NCI-H187 (cell line): Measurements from ENCODE around the gene KRTAP5-2.
"Not testable (repeated sequence)": the region's sequence is repeated elsewhere in the genome, so short reads cannot be mapped to it uniquely, and the experiment has no call there.

ENCODE experiments used
- DNase-seq, 2 experiments: peaks; one replicate each; lab custom pipeline; 2025; lab: John Stamatoyannopoulos, UW

KRTAP5-2 gene, protein sequence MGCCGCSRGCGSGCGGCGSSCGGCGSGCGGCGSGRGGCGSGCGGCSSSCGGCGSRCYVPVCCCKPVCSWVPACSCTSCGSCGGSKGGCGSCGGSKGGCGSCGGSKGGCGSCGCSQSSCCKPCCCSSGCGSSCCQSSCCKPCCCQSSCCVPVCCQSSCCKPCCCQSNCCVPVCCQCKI

DNA sequence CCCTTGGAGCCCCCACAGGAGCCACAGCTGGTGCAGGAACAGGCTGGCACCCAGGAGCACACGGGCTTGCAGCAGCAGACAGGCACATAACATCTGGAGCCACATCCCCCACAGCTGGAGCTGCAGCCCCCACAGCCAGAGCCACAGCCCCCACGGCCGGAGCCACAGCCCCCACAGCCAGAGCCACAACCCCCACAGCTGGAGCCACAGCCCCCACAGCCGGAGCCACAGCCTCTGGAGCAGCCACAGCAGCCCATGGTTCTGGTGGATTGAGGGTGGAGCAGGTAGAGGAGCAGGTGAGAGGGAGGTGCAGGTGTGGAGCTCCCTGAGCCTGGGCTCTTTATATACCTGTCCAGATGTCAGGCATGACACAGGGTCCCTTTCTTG is at the start of gene KRTAP5-2:
Gene KRTAP5-2, minus strand, starts transcription at position 301 of the 387 bp plus-strand sequence. Its CDS starts 44 bp downstream, at position 257.
- DNase-seq = no peak

DNA sequence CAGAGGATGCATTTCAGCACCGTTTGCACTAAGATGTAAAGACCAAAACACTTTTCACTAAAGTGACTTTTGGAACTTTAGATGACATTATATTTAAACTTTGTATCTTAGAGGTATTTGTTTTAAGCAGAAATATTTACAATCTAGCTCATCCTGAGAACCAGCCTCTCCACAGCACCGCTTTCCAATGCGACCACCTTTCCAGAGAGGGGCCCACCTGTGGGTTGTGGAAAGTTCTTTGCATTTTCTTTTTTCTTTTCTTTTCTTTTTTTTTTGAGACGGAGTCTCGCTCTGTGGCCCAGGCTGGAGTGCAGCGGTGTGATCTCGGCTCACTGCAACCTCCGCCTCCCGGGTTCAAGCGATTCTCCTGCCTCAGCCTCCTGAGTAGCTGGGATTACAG is 48.4 kb upstream of the KRTAP5-2 start:
- DNase-seq = not testable (repeated sequence)

DNA sequence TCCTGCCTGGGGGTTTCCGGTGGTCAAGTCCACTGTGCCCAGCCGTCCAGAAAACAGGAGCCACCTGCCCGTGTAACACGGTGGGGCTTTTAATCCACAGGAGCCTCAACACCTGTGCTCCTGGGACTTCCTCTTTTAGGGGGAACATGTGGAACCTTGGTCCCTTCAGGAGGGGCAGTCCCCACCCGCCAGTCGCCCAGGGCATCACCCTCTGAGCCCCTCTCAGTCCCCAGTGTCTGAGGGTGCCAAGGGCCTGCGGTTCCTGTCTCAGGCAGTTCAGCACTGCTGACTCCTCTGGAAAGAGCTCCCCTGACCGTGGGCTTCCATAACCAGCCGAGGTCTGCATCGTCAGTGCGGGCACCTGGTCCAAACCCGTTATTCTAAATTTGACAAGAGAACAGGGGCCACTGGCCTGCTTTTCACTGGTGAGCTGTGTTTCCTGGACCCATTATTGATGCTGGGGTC is 47.3 kb upstream of the KRTAP5-2 start:
- no peak for DNase-seq

DNA sequence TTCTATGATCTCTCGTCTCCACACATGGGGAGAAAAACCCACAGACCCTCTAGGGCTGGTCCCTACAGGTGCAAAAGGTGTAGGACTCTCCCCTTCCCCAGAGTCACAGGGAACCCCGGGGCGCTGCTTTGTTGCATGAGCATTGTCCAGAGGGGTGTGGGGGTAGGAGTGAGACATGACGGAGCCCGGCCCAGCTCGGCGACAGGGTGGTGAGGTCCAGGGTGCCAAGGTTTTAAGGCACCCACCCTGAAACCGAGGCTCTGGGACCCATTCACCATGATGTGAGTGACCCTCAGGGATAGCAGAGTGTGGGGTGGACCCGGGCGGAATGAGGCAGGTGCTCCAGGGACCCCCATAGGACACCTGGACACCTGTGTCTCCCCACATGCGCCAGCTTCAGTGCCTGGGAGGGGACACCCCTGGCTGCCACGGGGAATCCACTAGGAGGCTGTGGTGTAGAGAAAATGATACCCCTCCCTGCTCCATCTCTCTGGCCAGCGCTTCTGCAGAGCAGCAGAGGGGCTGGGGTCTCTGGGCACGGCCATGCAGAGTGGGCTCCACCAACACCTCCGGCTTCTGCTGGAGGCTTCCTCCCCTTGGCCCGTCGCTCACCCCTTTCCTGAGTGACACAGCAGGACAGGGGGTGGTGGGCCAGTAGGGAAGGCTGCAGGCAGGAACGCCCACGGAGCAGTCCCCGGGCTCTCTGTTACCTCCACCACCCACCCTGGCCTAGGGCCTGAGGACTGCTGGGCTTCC is 46.7 kb upstream of the KRTAP5-2 start:
- no peak for DNase-seq

DNA sequence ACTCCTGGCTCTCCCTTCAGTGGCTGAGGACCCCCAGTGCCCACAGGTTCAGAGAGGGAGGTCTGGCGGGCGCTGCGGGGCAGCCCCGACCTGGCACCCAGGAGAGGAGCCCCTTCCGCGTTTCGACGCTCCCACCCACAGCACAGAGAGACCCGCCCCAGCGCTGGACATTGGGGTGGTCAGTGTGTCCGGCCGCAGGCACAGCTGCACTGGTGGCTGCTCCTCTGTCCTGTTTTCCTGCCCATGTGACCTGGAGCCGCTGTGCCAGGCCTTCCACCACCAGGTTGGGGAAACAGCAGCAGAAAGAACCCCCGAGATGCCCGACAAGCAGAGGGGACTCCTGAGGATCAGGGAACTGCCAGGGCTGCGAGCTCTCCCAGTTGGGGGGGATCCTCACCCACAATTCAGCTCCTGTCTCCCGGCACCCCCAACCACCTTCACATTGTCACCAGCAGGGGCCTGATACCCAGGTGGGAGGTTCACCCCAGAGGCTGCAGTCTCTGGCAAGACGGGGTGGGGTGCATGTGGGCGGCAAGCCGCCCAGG is 45.1 kb upstream of the KRTAP5-2 start:
- DNase-seq = no peak

DNA sequence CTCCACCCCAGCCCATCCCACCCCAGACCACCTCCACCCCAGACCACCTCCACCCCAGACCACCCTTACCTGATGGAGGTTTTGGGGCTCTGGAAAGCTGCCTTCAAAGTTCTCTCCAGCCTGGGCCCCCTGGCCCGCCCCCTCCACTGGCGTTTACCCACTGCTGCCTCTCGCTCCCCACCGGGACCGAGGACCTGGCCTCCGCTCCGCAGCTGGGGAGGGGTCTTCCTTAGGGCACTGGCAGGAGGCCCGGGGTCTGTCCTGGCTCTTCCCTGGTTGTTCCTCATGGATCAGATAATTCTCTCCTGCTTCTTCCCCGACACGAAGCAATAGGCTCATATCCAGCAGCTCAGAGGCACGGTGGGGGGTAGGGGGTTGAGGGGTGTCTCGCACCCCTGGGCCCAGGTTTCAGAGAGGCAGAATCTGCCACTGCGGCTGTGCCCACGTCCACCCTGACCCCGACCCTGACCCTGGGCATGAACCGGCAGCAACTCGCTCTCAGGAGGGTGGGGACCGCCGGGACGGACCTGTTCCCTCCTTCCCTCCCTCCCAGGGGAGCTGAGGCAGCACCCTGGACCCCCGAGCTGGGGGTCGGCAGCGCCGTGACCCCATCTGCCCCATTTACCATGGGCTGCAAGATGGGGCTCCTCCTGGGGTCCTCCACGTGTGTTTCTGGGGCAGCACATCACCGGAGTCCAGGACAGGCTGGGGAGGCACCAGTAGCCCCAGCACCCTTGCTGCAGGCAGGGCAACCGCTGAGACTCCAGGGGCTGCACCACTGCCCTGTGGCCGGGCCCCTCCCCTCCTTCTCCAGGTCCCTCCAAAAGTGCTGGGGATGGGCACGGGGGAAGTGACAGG is 44.4 kb upstream of the KRTAP5-2 start:
- no peak for DNase-seq

DNA sequence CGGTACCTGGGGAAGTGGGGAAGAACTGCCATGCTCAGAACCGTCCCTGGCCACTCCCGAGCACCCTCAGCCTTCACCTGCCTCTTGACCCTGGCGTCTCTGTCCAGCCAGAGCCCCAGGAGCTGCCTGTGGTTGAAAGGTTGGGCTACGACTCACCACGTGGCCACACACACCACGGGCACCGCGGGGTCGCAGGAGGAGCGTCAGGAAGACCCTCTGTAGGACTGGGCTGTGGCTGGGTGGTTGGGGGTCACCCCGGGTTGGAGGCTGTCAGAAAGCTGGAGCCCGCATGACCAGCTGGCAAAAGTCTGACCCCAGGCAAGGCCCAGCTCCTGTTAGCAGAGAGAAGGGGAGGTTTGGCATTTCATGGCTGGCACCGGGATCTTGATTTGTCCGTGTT is 43.0 kb upstream of the KRTAP5-2 start:
- DNase-seq = no peak

DNA sequence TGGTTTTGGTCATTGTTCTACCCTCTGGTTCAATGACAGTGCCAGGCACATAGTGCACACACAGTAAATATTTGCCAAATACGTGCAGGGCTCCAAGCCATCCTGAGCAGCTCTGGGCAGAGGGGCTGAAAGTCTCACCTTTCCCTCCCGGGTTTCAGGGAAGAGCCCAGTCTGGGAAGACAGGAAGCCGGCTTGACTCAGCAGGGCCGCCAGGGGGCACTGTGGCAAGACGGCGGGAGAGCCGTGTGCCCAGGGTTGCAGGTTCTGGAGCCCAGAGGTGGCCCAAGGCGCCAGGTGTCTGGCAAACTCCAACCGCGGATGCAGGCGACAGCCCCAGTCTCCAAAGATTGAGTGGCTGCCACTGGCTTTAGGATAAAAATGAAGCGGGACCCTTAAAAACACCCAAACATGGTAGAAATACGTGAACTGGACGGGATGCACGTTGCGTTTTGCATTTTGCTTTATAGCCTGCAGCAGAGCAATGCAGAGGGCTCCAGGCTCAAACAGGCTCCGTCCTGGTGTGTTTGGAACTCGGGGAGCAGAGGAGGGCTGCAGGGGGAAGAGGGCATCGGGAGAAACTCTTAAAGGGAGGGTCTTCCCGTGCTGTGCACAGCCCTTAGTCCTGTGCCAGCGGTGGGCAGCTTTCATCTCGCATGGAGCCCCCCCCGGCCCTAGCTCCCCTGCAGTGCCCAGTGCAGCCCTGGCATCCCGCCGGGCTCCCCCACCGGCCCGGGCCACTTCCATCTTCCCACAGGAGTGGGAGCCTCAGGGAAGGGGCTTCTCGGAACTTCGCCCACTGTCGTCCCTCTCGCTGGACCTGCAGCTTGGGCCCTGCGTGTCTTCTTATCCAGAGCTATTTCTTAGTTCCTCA is 42.2 kb upstream of the KRTAP5-2 start:
- DNase-seq = peak; percentile 27 to 47

DNA sequence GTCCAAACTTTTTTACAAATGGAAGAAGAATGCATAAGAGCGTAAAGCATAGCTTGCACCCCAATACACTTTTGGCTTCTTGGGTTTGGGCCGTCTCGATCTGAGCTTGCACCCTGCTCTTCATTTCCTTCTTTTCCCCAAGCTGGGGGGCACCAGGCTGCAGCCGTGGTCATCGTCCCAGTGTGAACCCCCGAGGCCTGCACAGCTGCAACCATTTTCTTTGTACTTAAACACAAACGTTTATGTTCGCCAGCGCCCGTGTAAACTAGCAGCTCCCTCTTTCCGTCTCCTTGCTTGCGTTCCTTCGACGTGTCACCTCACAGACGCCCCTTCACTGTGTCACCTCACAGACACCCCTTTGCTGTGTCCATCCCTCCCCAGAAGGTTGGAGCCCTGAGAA is 41.6 kb upstream of the KRTAP5-2 start:
- no peak for DNase-seq

DNA sequence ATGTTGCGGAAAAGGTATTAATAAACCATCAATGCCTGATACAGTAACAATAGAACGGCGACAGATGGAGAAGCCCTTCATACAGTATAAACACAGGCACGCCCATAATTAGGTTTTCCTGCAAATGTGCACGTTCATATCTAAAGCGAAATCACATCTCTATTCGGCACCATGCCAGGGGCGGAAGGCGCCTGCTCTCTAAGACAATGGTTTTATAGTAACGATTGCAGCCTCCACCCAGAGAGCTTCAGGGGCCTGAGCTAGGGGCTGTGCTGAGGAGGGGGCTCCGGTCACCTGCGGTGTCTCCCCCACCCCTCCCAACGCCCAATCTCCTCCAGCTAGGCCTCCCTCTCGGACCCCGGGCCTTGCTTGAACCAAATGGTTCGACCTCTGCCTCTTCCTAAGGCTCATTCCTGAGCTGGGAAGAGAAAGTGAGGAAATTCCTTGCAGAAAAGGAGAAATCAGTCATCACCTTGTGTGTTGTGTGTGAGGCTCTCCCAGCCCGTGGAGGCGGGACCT is 41.1 kb upstream of the KRTAP5-2 start:
- DNase-seq = peak in 1 of 2 experiments; percentile 25

DNA sequence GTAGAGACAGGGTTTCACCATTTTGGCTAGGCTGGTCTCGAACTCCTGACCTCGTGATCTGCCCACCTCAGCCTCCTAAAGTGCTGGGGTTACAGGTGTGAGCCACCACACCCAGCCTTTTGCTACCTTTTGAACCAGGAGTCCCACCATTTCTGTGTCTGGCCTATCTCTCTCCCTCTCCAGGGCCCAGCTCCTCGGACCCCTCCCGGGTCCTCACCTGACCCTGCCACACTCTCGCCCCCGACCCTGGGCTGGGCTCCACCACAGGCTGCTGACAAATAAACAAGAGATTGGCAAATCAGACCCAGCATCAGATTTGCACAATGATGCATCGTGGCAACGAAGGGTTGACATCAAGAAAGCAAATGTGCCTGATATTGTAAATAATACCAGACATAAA is 40.2 kb upstream of the KRTAP5-2 start:
- no peak for DNase-seq

DNA sequence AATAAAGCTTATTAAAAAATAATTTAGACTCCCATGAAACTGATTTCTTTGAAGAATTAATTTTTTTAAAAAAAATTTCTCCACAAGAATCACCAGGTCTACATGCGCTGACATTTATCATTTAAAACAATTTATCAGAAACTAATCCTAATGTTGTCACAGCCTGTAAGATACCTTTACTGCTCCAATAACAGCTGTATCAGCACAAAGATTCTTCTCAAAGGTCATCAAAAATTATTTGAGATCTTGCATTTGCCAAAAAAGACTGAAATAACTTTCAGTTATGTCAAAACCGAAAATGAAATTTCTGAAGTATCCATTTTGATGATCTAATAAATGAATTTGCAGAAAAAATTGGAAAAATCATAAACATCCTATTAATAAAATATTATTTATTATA is 39.5 kb upstream of the KRTAP5-2 start:
- no peak for DNase-seq

DNA sequence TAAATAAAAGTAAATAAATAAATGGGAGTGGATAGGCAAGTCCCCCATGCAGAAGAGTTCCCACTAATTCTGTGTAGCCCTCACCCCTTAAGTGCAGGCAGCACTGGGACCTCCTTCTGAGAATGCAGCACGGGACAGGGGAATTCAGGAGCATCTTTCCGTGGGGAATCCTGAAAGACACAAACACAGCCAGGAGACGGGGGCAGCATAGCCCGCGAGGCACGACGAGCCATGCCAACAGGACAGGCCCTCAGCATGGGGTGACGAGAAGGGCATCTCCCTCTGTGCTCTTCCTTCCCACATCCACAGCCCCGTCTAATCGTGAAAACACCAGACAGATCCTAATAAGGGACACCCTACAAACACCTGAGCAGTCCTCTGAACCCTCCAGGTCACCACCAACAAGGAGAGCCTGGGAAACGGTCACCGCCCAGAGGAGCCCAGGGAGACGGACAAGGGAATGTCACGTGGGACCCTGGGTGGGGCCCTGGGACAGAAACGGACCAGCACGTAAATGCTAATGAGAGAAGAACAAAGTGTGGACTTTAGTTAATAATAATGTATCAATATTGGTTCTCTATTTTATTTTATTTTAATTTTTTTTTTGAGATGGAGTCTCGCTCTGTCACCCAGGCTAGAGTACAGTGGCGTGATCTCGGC is 38.3 kb upstream of the KRTAP5-2 start:
- no peak for DNase-seq

DNA sequence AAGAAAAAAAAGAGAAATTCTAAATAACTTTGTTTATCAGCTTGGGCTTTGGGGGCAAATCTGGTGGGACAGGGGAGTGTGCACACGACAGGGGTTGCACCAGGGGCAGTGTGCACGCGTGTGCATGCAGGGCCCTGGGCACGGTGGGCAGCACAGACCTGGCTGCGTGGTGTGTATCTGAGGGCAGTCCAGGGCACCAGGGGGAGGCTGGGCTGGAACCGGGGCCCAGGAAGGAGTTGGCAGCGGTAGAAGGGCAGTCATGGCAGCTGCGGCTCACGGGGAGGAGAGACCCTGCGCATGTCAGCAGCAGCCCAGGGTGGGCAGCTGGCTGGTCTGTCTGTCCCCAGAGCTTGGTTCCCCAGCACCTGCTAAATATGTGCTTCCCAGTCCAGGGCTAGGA is 35.8 kb upstream of the KRTAP5-2 start:
- no peak for DNase-seq

DNA sequence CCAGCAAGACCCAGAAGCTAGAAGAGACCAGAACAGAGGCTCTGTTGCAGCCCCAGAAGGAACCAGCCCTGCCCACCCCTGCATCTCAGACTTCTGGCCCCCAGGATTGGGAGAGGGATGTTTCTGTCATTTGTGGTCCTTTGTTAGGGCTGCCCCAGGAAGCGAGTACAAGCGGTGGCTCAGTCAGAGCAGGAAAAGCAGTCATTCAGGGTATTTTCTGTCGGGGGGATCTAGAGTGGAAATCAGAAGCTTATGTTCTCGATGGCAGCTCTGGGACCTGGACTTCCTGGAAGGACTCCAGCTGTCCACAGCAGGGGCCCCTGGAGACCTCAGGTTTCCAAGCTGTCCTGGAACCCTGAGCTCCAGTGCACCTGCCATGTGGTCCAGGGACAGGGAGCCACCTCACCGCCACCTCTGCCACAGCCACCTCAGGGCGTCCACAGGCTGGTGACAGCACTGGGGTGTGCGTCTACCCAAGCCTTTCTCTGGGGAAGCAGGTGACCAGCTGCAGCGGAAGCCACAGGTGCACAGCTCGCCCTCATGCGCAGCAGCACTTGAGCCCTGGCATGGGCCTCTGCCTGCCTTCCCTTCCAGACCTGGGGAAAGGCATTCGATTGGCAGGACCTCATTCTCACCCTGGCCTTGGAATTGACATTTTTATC is 34.1 kb upstream of the KRTAP5-2 start:
- DNase-seq = no peak

DNA sequence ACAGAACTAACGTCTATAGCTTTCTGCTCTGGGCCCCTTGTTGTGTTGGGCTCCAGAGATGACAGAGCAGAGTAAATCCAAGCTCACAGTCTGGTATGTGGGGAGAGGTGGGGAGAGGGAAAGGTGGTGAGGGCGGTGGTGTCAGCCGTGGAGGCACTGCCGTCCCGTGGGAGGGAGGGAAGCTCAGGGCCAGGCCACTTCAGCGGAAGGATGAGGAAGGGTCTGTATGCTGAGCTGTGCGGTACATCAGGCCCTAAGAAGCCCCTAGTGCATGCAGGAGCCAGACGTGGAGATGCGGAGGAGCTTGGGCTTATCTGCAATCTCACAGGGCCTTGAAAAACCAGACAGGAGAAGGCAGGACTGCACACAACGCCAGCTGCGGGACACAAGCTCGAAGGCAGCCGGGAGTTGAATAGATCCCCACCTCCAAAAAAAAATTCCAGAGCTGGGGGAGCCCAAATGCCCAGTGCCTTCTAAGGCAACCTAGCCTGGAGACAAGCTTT is 33.0 kb upstream of the KRTAP5-2 start:
- no peak for DNase-seq

DNA sequence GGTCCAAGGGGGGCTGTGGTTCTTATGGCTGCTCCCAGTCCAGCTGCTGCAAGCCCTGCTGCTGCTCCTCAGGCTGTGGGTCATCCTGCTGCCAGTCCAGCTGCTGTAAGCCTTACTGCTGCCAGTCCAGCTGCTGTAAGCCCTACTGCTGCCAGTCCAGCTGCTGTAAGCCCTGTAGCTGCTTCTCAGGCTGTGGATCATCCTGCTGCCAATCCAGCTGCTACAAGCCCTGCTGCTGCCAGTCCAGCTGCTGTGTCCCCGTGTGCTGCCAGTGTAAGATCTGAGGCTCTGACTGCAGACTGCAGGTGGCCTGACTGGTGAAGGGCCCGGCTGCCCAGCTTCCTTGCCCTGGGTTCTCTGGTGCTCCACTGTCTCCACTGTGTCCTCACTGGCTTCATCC is 32.2 kb upstream of the KRTAP5-2 start:
- no peak for DNase-seq

DNA sequence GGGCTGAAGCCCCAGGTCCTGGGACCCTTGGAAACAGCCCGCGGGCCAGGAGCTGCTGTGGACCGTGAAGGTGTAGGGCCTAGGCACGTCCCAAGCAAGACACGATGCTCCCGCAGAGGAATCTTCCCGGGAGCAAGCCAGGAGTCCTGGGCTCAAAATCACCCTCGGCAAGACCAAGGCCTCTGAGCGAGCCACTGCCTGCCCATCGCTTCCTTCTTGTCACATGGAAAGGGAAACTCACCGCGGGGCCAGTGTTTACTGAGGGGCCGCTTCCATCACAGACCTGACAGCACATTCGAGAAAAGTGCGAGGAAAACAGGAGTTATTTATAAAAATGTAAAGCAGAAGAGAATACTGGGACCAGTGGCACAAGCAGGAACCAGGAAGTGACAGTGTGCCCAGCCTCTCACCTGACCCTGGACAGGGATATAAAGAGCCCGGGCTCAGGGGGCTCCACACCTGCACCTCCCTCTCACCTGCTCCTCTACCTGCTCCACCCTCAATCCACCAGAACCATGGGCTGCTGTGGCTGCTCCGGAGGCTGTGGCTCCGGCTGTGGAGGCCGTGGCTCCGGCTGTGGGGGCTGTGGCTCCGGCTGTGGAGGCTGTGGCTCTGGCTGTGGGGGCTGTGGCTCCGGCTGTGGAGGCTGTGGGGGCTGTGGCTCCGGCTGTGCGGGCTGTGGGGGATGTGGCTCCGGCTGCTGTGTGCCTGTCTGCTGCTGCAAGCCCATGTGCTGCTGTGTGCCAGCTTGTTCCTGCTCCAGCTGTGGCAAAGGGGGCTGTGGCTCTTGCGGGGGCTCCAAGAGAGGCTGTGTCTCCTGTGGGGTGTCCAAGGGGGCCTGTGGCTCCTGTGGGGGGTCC is 31.5 kb upstream of the KRTAP5-2 start, which contains the start of gene KRTAP5-5:
Gene KRTAP5-5, plus strand, starts transcription at position 450 of the 860 bp plus-strand sequence. Its CDS starts 66 bp downstream, at position 516.
- DNase-seq = no peak
